HG02885 (cell line): ENCODE measurements around the gene GMPR2.

ENCODE experiments used
- ATAC-seq: cut with Tn5 transposase; IDR thresholded peaks from one replicate; pipeline ENCODE4 v1.9.1; 2021; ENCODE audit warnings: mild to moderate bottlenecking; ENCODE audit not compliant: unreplicated experiment, poor library complexity

GMPR2 gene

DNA sequence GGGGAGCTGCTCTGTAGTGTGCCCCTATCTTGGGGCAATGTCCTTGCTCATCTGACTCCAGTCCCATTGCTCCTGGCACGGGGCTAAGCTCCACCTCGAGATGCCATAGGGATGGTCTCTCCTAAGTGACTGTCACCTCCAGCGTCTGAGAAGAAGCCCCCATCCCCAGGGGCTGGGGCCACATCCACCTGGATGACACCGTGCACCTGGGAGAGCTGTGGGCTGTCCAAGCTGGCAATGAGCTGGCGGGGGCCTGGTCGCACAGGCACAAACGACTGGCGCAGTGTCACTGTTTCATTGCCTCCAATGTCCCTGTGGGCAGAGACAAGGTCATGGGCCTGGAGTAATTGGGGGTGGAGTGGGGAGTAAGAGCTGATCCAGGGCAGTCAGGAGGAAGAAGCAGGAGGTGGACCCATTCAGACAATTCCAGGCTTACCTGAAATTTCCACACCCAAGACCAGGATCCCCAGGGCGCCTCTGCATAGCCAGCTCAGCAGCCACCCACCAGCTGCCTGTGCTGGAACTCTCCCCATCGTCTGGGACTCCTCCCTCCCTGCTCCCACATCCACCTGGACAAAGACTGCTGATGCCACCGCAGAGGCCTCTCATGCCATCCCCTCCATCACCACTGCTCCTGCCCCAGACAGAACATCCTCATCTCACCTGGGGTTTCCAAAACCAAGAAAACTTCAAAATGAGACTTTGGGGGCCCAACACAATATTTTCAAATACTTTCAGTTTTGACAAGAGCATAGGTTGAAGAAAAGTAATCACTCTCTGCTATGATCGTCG, 16.7 kb downstream of the GMPR2 start:
- ATAC-seq: no peak

DNA sequence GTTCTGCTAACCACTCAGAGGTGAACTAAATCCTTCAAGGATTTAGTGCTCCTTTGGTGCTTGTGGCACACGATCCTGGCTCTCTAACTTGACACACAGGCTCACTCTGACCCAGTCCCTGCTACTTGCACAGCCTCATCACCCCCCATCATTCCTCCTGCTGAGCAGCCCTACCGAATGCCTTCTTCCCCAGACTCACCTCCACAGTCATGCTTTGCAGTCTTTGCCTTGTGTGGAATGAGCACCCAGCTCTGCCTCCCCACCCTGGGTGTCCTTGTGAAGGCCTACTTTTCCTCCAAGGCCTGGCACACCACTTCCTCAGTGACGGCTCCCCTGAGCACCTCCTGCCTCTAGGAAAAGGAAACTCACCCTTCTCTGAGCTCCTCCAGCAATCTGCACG, 17.6 kb downstream of the GMPR2 start:
- ATAC-seq: no peak

DNA sequence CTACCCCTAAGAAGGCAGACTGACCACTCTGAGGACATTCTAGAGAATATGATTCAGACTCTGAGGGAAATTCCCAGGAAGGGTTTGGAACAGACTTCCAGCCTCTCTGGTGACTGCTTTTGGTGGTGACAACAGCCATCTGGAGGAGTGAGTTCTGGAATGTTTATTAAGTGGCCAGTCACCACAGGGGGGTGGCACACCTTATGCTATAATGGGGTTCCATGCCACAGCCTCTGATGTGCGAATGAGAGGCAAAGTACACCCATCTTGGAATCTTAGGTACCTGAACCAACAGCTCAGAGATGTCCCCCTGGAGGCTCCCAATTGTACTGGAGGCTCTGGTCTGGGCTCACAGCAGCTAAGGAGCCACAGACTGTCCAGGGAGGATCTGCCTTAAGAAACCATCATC, 19.2 kb downstream of the GMPR2 start:
- ATAC-seq: no peak

DNA sequence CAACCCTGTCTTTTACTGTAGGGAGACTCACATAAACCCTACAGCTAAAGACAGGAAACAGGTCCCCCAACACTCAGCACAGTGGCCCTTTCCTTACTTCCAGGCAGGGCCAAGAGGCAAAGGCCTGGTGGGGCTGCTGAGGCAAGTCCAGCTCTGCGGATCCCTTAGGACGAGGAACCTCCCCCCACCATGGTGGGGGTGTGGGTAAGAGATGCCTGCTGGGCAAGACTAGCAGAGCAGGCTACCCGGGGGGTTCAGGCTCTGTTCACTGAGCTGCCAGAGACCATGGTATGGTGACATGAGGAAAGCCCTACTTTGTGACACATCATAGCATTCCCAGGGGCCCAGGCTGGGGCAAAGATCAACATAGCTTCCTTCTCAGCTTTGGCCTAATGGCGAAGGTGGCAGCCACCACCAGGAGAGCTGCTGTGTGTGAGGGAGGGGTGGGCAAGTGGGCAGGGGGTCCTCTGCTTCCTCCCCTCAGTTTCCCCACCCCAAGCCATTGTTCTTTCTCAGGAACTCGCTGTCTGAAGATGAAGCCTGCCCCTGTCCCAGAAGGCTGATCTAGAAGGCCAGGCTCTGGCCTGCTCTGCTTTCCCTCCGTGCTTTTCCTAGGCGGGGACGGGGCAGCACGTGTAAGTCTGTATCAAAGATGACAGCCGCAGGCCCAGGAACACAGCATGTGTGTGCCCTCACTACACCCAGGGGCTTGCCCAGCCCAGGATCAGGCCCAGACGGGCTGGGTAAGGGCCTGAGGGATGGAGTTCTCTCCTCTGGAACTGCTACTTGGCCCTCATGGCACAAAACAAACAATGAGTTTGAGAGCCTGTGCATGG, 19.8 kb downstream of the GMPR2 start:
- ATAC-seq: no peak

DNA sequence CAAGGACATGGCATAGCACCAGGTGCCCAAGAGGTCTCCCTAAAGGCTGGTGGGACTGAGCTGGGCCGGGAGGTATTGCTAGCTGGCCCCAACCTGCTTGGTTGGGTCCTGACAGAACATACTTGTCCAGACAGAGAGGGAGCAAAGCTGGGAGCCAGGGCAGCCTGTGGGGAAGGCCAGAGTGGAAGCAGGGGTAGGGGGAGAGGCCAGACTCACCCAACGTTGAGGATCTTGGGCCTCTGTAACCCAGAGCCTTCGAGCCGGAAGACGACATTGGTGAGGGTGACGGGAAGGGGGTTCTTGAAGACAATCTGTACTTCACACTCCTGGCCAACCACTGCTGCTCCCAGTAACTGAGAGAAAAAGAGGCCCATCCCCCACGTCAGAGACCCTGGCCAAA, 21.2 kb downstream of the GMPR2 start:
- ATAC-seq: no peak

DNA sequence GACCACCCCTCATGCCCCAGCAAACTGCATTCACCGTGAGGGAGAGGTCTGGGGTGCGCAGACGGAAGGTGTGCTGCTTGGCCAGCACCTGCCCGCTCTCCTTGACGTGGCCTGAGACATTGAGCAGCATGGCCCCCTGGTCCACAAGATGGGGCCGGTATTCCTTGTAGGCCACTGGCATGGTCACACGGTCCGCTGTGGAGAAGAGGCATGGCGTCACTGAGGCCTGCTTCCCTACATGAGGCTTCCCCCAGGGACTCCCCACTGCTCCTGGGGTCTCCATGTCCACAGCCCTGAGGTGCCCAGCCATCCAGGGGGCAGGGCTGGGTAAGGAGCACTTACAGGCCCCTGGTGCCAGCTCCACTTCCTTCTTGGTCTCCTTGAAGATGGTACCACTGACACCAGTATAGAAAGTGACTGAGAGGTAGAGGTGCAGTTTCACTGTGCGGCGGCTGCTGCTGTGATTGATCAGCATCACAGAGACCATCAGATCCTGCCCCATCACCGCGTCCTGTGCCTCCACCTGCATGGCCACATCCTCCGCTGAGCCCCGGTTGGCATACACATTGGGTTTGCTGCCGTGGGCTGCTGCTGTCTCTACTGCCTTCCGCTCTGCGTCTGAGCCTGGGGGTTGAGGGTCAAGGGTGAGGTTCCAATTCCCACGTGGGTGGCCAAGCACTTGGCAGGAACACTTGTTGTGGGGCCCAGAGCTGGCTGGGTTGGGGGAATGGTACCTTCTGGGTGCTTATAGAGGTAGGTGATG, 22.1 kb downstream of the GMPR2 start:
- no peak for ATAC-seq

DNA sequence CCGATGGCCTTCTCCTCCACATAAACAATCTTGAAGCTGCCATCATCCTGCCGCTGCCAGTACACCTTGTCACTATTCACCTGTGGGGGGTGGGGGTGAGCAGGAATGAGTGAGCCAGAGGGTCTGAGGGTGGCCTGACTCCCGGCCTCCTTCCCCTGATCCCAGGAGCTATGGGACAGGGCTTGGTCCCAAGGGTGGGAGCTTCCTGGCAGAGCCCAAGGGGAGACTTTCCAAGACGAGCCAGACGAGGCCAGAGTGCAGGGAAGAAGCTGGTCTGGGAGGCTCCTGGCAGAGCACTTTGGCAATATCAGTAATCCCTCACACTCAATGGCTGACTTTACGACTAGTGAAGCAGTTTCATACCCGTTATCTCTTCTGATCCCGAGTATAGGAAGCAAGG, 22.7 kb downstream of the GMPR2 start:
- ATAC-seq: no peak

DNA sequence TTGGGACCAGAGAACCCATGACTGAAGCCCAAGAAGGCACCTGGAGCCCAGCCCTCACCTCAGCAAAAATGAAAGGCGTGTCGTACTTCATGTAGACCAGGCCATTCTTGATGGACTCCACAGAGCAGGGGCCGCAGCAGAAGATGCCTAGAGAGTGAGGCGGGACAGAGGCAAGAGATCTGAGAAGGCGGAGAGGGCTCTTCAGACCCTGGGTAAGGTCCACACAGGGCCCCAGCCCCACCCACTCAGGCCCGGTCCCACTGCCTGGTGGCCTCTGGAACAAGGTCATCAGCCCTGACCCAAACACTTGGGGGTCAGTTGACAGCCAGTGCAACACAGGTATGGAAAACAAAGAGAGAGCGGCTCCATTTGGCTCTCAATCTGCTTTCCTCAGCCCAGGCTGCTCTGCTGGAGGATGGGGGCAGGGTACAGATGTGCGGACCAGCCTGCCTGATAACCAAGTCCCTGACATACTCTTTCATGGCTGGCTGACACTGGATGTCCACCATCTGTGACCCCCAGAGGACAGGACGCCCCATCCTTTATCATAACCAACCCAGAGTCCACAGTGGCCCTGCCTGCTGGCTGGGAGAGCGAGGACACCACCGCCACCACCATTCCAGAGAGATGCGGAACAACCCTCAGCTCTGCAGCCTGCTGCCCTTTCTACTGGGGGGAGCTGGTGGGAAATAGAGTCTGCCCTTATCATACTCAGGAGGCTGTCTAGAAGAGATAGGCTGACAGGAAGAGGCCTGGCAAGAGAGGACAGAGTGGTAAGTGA, 23.4 kb downstream of the GMPR2 start:
- ATAC-seq: no peak

DNA sequence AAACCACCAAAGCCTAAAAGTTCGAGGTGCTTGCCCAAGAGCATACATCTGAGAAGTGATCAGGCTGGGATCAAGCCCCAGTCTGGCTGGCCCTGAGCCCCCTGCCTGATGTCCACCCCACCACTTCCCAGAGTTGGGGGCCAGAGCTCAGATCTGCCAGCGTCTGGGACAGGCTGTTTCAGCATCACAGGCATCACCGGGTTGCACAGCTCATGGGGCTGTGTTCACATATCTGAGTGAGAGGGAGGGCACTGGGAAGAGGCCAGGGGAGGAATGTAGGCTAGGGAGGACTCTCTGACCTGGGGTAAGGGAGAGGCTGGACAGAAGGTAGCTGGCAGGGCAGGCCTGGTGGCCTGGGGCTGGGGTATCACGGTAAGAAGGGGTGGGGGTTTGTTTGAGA, 24.2 kb downstream of the GMPR2 start:
- no peak for ATAC-seq

DNA sequence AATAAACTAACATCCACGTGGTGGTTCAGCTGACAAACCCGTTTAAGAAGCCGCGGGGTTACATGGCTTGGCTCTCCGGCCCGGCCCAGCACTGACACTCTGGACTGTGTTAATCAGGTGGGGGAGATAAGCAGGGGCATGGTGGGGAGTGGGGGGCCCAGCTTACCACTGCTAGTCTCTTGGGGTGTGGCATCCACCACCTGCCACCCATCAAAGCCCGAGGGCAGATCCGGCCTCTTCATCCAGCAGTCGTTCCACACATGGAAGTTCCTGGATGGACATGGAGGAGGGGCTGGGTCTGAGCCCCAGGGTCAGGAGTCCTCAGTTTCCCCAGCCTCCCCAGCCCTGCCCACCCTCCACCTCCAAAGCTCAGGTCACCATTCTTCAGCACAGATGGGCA, 25.4 kb downstream of the GMPR2 start:
- ATAC-seq: no peak

DNA sequence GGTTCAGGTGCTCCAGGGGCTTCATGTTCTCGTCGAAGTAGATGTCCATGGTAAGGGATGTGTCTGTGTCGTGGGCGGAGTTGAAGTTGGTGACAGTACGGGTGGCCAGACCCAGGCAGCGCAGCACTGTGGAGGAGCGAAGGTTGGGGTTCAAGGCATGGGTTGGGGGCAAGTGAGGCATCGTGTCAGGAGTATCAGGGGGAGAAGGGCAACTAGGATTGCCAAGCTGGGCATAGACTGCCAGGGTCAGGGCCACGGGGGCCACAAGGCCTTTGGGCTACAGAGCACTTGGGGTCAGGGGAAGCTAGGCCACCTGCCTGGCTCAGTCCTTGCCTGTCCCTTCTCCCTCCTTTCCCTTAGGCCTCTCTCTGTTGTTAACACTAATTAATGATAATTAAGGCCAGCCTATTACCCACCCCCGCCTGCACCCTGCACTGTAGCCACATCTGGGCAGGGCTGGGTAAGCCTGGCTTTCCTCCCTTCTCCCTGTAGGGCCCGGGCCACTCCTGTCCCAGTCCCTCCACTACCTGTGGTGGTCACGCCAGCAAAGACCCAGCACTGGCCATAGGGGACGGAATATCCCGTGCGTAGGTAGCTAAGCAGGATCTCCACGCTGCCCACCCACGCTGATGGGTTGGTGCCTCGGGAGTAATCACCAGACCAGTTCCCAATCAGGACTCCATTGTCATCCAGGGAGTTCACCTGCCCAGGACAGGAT, 26.0 kb downstream of the GMPR2 start:
- no peak for ATAC-seq

DNA sequence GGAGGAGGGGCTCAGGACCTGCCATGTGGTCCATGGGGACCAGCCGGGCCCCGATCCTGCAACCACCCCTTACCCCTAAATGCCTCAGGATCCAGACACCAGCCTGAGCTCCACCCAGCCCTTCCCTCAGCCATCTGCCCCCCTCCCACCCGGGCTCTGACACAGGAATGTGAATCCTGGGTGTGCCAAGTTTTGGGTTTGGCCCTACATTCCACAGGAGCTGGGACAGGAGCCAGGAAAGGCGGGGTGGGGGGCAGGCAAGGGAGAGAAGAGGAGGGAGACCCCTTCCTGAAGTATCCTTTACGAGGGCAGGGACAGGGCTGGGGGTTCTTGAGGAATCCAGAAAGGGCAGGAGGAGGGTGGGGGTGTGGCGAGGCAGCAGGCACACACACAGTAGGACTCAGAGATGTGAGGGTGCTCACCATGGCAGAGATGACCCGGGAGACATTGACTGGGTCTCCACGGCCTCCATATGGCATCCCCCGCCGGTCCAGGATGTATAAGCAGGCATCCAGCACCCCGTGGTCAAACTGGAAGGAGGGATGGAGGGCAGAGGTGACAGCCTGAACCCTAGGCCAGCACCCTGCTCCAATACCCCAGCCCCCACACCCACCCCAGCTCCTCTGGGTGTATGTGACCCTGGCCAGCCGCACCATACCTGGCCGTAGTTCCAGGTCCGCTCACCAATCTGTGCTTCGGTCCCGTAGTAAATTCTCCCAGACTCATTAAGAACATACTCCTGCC, 26.7 kb downstream of the GMPR2 start:
- ATAC-seq: no peak

DNA sequence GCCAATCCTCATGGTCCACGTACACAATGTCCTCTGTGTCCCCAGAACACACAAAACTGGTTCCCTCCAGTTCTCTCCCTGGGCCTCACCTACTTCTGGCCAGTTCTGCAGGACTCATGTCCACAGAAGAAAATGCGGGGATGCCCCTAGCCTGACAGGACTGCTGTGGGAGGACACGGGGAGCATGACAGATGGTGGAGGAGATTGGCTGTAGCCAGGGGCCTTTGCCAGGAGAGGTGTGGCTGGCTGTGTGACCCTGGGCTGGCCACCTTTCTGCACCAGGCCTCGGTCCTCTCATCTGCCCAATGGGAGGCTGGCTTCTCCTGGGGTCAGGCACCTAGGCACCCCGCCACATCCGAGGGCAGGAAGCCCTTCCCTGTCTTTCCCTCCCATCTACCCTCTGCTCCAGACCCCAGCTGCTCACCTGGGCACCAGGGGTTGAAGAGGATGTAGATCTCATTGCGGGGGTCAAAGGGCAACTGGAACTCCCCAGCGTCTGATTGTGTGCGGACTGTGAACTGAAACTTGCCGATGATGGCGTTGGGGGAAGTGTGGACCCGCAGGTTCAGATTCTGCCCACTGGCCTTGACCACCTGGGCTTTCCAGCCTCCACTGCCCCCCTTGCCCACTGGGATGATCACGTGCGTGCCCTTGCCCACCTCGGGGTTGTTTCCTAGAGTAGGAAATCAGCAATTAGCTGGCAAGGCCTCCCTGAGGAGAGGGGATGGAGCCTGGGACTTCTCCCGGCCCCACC, 27.5 kb downstream of the GMPR2 start:
- ATAC-seq: no peak

DNA sequence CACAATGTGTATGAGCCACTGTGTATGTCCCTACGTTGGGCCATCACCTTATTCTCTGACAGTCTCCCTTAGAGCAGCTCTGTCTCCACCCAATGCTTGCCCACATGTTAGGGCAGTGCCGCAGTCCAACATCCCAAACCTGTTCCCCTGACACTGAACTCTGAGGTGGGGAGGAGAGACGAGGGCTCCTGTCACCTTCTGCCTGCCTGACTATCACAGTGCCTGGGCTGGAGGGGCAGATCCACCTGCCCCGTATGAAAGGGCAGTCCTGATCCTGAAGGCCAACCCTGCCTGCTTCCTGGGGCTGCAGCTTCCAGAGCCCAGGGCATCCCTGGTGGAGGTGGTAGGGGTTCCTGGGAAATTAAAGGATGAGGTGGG, 28.0 kb downstream of the GMPR2 start:
- no peak for ATAC-seq

DNA sequence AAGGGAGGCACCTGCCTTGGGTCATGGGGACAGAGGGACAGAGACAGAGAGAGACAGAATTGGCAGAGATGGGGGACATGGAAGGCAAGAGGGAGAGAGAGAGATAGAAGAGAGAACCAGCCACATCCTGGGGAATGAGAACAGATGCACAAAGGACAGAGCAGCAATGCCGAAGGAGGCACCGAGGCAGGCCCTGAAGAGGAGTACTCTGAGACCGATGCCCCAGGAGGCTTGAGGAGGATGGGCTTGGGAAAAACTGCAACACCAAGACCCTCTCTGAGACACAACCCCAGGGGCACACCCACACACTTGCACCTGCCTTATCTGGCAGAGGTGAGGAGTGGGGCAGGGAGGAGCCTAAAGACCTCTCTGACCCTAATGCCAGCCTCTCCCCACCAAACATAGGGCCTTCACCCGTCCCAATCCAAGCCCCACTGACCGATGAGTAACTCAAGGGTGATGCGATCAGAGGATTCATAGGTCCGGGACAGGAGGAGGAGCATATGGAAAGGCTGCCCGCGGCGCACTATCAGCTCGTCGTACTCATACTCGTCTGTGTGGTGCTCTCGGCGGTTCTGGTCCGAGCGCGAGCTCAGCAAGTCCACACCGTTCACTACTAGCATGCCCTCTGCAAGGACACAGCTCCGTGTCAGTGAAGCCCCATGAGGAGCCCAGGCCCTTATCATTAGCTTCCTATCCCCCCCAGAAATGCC, 28.7 kb downstream of the GMPR2 start:
- no peak for ATAC-seq

DNA sequence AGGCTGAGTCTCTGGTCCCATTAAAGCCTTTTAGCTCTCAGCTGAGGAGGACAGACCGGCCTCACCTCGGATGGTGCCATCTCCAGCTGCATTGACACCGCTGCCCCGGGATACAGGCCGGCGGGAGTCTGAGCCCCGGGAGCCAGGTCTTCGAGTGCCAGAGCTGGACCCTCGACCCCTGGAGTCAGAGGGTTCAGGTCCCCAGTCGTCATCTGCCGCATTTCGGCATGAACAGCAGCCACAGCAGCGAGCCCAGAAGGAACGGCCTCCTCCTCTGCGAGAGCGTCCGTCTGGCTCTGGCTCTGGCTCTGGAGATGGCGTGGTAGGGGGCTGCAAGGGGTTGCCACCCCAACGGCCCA, 29.2 kb downstream of the GMPR2 start:
- ATAC-seq: no peak

DNA sequence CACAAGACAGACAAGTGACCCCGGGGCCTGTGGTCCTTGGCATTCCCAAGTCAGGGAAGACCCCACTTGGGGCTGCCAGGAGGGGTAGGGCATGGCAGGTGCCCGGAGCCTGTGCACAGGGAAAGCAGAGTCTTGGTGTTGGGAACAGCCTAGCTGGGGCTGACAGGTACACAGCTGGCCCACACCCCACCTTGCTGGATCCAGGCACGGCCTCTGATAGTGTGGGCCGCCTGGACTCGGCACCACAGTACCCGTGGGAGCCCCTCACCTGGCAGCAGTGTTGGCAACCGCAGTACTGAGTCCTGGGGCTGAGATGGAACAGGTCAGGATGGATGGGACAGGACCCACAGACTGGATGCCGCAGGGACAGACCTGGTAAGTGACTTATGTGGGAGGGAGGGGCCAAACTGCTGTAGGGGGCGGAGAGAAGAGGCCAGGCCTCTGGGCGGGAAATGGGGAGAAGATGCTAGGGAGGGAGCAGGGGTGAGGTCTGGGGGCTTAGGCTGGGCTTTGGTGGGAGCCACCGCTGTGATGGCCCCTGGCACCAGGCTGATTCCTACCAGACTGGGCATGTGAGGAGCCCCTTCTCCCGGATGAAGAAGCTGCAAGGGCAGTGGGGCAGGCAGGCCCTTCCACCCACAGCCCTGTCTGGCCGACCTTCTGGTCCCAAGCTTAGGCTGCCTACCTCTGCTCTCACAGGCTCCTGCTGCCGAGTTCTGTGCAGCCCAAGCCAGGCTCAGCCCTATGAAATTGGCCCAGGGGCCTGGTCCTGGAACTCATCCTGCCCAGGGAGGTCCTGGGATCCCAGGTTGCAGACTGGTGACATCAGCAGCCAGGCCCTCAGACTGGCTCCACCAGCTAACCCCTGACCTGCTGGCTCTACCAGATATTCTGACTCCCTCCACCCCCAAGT, 30.3 kb downstream of the GMPR2 start, which contains the start of gene TGM1:
TGM1 (minus strand) TSS at position 357 of the 913 bp plus-strand sequence. CDS start 825 bp downstream, outside the sequence.
- ATAC-seq: no peak
